K562 (cell line): ENCODE data around the gene XRN1. TPM values are rescaled to one million over a fixed set of nuclear protein-coding genes. Genes with fewer than 3 reads are reported as not detected.
A peak's percentile ranks its signal among the peaks of the same experiment; 100 is the strongest.

Source experiments
- ATAC-seq: fragments of 200-7000 bp; cut with Tn5 transposase; 3 replicates; pipeline ENCODE4 v1.9.1; 2020; ENCODE audit warnings: moderate library complexity
- BruUV-seq: library from RNA; stranded (reverse); fragments of 400-500 nt; replicated peaks from 2 replicates; lab custom pipeline; 2021; lab: Mats Ljungman, UMichigan
- CTCF ChIA-PET: fragments of 300-600 bp; formaldehyde crosslinking; extraction: SDS; loops from one replicate; lab custom pipeline; 2021; ENCODE audit warnings: low intra/inter-chr PET ratio; lab: Yijun Ruan, JAX
- POLR2A ChIA-PET: fragments of 300-600, 350-650 bp; sonication (Branson Sonifier 250); formaldehyde crosslinking; extraction: SDS; loops from one replicate; lab custom pipeline; 2021; ENCODE audit warnings: antibody characterized with exemption, inconsistent platforms; lab: Yijun Ruan, JAX
- DNase-seq, 4 experiments: peaks; one replicate each; pipeline versions ENCODE4 v3.0.0 to v3.0.0-alpha.2; 2011 to 2018; ENCODE audit warnings: low spot score in 3 of 4, mixed read lengths in 3 of 4; ENCODE audit errors: extremely low read depth in 1 of 4
- FAIRE-seq: peaks from 2 replicates; lab custom pipeline; 2011; peaks lifted over from hg19 to GRCh38; lab: Jason Lieb, UNC
- H2AFZ ChIP-seq: 2 replicates; pipeline ENCODE4 v1.6.0; 2011; ENCODE audit warnings: low read depth, low read length, control low read depth, inconsistent platforms
- H3K27ac ChIP-seq: fragments of 200-600 bp; 3 replicates; pipeline ENCODE4 v1.8.0; 2011; ENCODE audit warnings: low read depth, mild to moderate bottlenecking, control low read depth, inconsistent platforms, low read length, moderate library complexity, mixed read lengths; ENCODE audit errors: extremely low read depth
- H3K27me3 ChIP-seq, 2 experiments: fragments of 300-600 bp in 1 of 2; 2 replicates in 1 of 2; 3 replicates in 1 of 2; pipeline versions ENCODE4 v1.6.0 to v1.8.0; 2011; ENCODE audit warnings: inconsistent platforms in 2 of 2, low read length in 2 of 2, mild to moderate bottlenecking in 1 of 2, mixed read lengths in 1 of 2, moderate library complexity in 1 of 2; ENCODE audit not compliant: control insufficient read depth in 2 of 2, insufficient read depth in 2 of 2
- H3K36me3 ChIP-seq: fragments of 300-600 bp; 3 replicates; pipeline ENCODE4 v1.8.0; 2011; ENCODE audit warnings: mild to moderate bottlenecking, low read length, inconsistent platforms; ENCODE audit not compliant: control insufficient read depth, insufficient read depth
- H3K4me1 ChIP-seq, 2 experiments: fragments of 200-600 bp in 1 of 2; replicated peaks in 1 of 2; 2 replicates in 1 of 2; 3 replicates in 1 of 2; pipeline versions ENCODE4 v1.5.1 to v1.8.0; 2011; ENCODE audit warnings: inconsistent platforms in 2 of 2, low read length in 2 of 2, mild to moderate bottlenecking in 1 of 2, mixed read lengths in 1 of 2, moderate library complexity in 1 of 2; ENCODE audit not compliant: control insufficient read depth in 2 of 2, insufficient read depth in 2 of 2
- H3K4me2 ChIP-seq: 2 replicates; pipeline ENCODE4 v1.6.1; 2011; ENCODE audit warnings: low read length, control low read depth, inconsistent platforms, mixed read lengths; ENCODE audit not compliant: insufficient read depth
- H3K4me3 ChIP-seq: fragments of 200-600 bp; sonication (generic), shearing (Covaris generic); 2 replicates; pipeline ENCODE4 v1.5.1; 2016; ENCODE audit warnings: control low read depth, inconsistent platforms
- H3K79me2 ChIP-seq: fragments of 200-600 bp; 3 replicates; pipeline ENCODE4 v1.8.0; 2011; ENCODE audit warnings: low read length, inconsistent platforms; ENCODE audit not compliant: control insufficient read depth, insufficient read depth
- H3K9ac ChIP-seq, 2 experiments: 2 replicates each; pipeline versions ENCODE4 v1.6.0 to v1.6.1; 2011; ENCODE audit warnings: low read depth in 2 of 2, low read length in 2 of 2, control low read depth in 1 of 2, inconsistent platforms in 1 of 2, mild to moderate bottlenecking in 1 of 2, mixed read lengths in 1 of 2; ENCODE audit not compliant: insufficient read depth in 1 of 2
- H3K9me1 ChIP-seq: one replicate; pipeline ENCODE4 v1.6.0; 2011; ENCODE audit warnings: inconsistent platforms, mild to moderate bottlenecking, low read length, moderate library complexity; ENCODE audit not compliant: control insufficient read depth, insufficient read depth
- H3K9me3 ChIP-seq: replicated peaks from 2 replicates; pipeline ENCODE4 v1.5.1; 2011; ENCODE audit warnings: low read depth, low read length, inconsistent platforms; ENCODE audit not compliant: control insufficient read depth, insufficient read depth
- H4K20me1 ChIP-seq: replicated peaks from 2 replicates; pipeline ENCODE4 v1.6.1; 2011; ENCODE audit warnings: low read length, inconsistent platforms, mixed read lengths; ENCODE audit not compliant: control insufficient read depth, insufficient read depth
- CHD1 ChIP-seq: fragments of 200-600 bp; sonication (generic); IDR thresholded peaks from one replicate; pipeline ENCODE4 v1.6.1; 2012; ENCODE audit warnings: mild to moderate bottlenecking, moderate library complexity, low read length, inconsistent platforms
- CREB3L1 ChIP-seq: fragments of 450-650 bp; IDR thresholded peaks from 2 replicates; pipeline ENCODE4 v1.6.1; 2014; ENCODE audit warnings: low read depth, mild to moderate bottlenecking, moderate library complexity, borderline replicate concordance
- E2F4 ChIP-seq: sonication (generic); formaldehyde crosslinking; IDR thresholded peaks from 2 replicates; pipeline ENCODE4 v1.8.0; 2022; ENCODE audit warnings: mild to moderate bottlenecking, low read depth, missing genetic modification reagents
- FOXA3 ChIP-seq, 2 experiments: fragments of 450-650 bp in 1 of 2; sonication (generic) in 1 of 2; formaldehyde crosslinking; IDR thresholded peaks in 1 of 2; conservative IDR thresholded peaks in 1 of 2; 2 replicates each; pipeline versions ENCODE4 v1.4.0 to v1.8.0; 2020 to 2022; ENCODE audit warnings: mild to moderate bottlenecking in 2 of 2, missing genetic modification reagents in 1 of 2
- FOXK1 ChIP-seq: sonication (generic); formaldehyde crosslinking; IDR thresholded peaks from 2 replicates; pipeline ENCODE4 v1.8.0; 2022; ENCODE audit warnings: missing genetic modification reagents, mild to moderate bottlenecking, borderline replicate concordance
- GABPB1 ChIP-seq: sonication (generic); formaldehyde crosslinking; IDR thresholded peaks from 2 replicates; pipeline ENCODE4 v1.8.0; 2022; ENCODE audit warnings: mild to moderate bottlenecking, missing genetic modification reagents
- ILF3 ChIP-seq: fragments of 450-650 bp; IDR thresholded peaks from 2 replicates; pipeline ENCODE4 v1.6.1; 2018; ENCODE audit warnings: antibody characterized with exemption, mild to moderate bottlenecking, moderate library complexity, borderline replicate concordance
- NUFIP1 ChIP-seq: fragments of 450-650 bp; IDR thresholded peaks from 2 replicates; pipeline ENCODE4 v1.6.1; 2018; ENCODE audit not compliant: partially characterized antibody
- RBM39 ChIP-seq: fragments of 200-400 bp; formaldehyde crosslinking; optimal IDR thresholded peaks from 2 replicates; pipeline ENCODE3; 2018; ENCODE audit warnings: low read depth, low read length
- SIN3A ChIP-seq, 2 experiments: fragments of 150-350 bp in 1 of 2; IDR thresholded peaks; 2 replicates each; pipeline ENCODE4 v1.6.1; 2011 to 2016; ENCODE audit warnings: borderline replicate concordance in 2 of 2, low read depth in 2 of 2, low read length in 2 of 2, mild to moderate bottlenecking in 2 of 2, moderate library complexity in 2 of 2; ENCODE audit not compliant: control insufficient read depth in 1 of 2
- TRIM25 ChIP-seq: fragments of 450-650 bp; IDR thresholded peaks from 2 replicates; pipeline ENCODE4 v1.7.0; 2016; ENCODE audit warnings: borderline replicate concordance
- ZBTB34 ChIP-seq: fragments of 250-450 bp; sonication (Bioruptor Pico); IDR thresholded peaks from 2 replicates; pipeline ENCODE4 v1.8.0; 2021; ENCODE audit warnings: mild to moderate bottlenecking, moderate library complexity
- ZBTB7A ChIP-seq: IDR thresholded peaks from 2 replicates; pipeline ENCODE4 v1.6.1; 2011; ENCODE audit warnings: low read depth, mild to moderate bottlenecking, low read length, moderate library complexity, borderline replicate concordance; ENCODE audit not compliant: control insufficient read depth
- WGBS: fragments of 100-300 bp; shearing (Covaris generic); methylation state at CpG from one replicate; pipeline ENCODE4 v1.1.6; 2016; ENCODE audit warnings: low coverage, mixed read lengths; ENCODE audit not compliant: insufficient coverage; ENCODE audit errors: missing lambda C conversion rate; 5-methylcytosine and 5-hydroxymethylcytosine counted together
- in situ Hi-C: fragments of 300-500 bp; cut with MboI; formaldehyde crosslinking; loops from 4 replicates; pipeline ENCODE4 v1.15.0; 2018; ENCODE audit warnings: inconsistent platforms, mixed read lengths
- intact Hi-C: fragments of 100-400 bp; cut with micrococcal nuclease; formaldehyde crosslinking; loops from 2 replicates; pipeline ENCODE4 v1.14.2; 2022
- polyA plus RNA-seq, 8 experiments: library from polyadenylated mRNA; depleted of rRNA in 4 of 8; stranded (reverse) in 5 of 8; unstranded in 3 of 8; fragments of >200 nt; fragmentation: Nextera tagmentation in 2 of 8; fragmentation: Illumina TruSeq in 1 of 8; extraction: Ambion mirVana in 2 of 8; extraction: Trizol in 1 of 8; gene quantifications; 2 replicates each; pipeline versions ENCODE4 v1.2.1 to v1.2.3, GENCODE V29; 2011 to 2014; ENCODE audit warnings: inconsistent platforms in 1 of 8, missing spikeins in 1 of 8
- total RNA-seq, 7 experiments: library from RNA; depleted of rRNA in 6 of 7; stranded (reverse); fragments of >200 nt in 6 of 7; fragmentation: Illumina TruSeq in 2 of 7; extraction: Trizol in 2 of 7; gene quantifications; 2 replicates each; pipeline versions ENCODE4 v1.2.1 to v1.2.3, GENCODE V29; 2011 to 2021; ENCODE audit warnings: low replicate concordance in 1 of 7

Gene XRN1
- total and polyA plus RNA-seq, 9 of the 15 experiments (the other 6 are each of a cell fraction or from before 2014, with no cell fraction given), result 3.1 to 28.4 (median 17.2) TPM

GRCh38 chr3:142447301-142447851 is 461 bp downstream of the XRN1 start:
- Histone ChIP-seq H2AFZ (peak overlapping the region; percentile 97), H3K4me3 (peak overlapping the region; percentile 95), H3K27me3 (no peaks in the 10 kb centered on the region), H4K20me1 (no peaks in the 10 kb centered on the region), H3K27ac (peak overlapping the region; percentile 97), H3K79me2 (peaks cover 51% of the 10 kb centered on the region), H3K4me1 (peaks cover 0 to 5% of the 10 kb centered on the region in 2 experiments; a peak in 2 of 5 replicates), H3K4me2 (peak overlapping the region; percentile 96), H3K9me3 (peaks cover 6% of the 10 kb centered on the region), H3K36me3 (peaks cover 43% of the 10 kb centered on the region), H3K9ac (peak overlapping the region; percentile 96 to 98), H3K9me1 (no peaks in the 10 kb centered on the region)
- intact Hi-C loops, result loop anchor here (10.0 kb wide), 1 partner anchor 547 kb away; no protein-coding TSS in a partner anchor
- in situ Hi-C loops, result no loop called here
- peak in 1 of 4 experiments; percentile 56 for DNase-seq
- WGBS, result under 1% methylated on average over 32 of the region's 35 CpGs
- ChIA-PET CTCF (interaction anchor here (0.6 kb wide), 1 partner anchor 128 kb away, joined by 3 read pairs; no protein-coding TSS in a partner anchor), POLR2A (interaction anchor here (0.7 kb wide), 2 partner anchors 453 to 889 kb away, joined by 3 to 4 read pairs; no protein-coding TSS in a partner anchor)
- TSS peak; percentile 43 for BruUV-seq
- no peak for FAIRE-seq
- ATAC-seq, result peak; percentile 72
- TF ChIP-seq TRIM25, result 0 out of 2 replicates have a peak, but pooled peaks have one; percentile 69
- peak; percentile 61; the same call in 1 of the 2 replicates for TF ChIP-seq GABPB1 (CRISPR knock-in tag)
- TF ChIP-seq NUFIP1, result no peak
- 0 out of 2 replicates have a peak, but pooled peaks have one; percentile 54 for TF ChIP-seq FOXK1
- TF ChIP-seq CREB3L1, result 0 out of 2 replicates have a peak, but pooled peaks have one; percentile 8
- TF ChIP-seq ILF3, result no peak
- peak; percentile 53 for TF ChIP-seq RBM39
- peak; percentile 34 for TF ChIP-seq CHD1
- TF ChIP-seq FOXA3 (CRISPR knock-in tag; conservative IDR thresholded peaks at IDR 0.05 in 1 of 2, IDR thresholded peaks at IDR 0.05 in 1 of 2), result peak; percentile 48 to 91
- peak; percentile 62; the same call in 1 of the 2 replicates for TF ChIP-seq E2F4 (CRISPR knock-in tag)
- TF ChIP-seq SIN3A (IDR thresholded peaks at IDR 0.05; ENCODE audit: borderline replicate concordance in 2 of 2, control insufficient read depth in 1 of 2, low read depth in 2 of 2, low read length in 2 of 2), result peak in 1 of 2 experiments; percentile 42; a peak in 1 of 4 replicates
- TF ChIP-seq ZBTB34, result no peak
- peak; percentile 64; the same call in 1 of the 2 replicates for TF ChIP-seq ZBTB7A
